Measurements from ENCODE around the gene PSEN1.

GRCh38 chr14:73149753-73150152 is 13.4 kb downstream of the PSEN1 start:
- TF ChIP-seq CTCF (IDR thresholded peaks at IDR 0.05; ENCODE audit: low read depth, low read length) (no peak), POLR2A (IDR thresholded peaks at IDR 0.05; ENCODE audit: extremely low read depth, insufficient read length) (no peak), MAX (IDR thresholded peaks at IDR 0.05; ENCODE audit: low read depth, low read length) (no peak), MYC (IDR thresholded peaks at IDR 0.05; ENCODE audit: low read depth, low read length) (no peak)
